Vagina (tissue), 2 donors: Measurements from ENCODE around the gene GABRB3.

ENCODE experiments used
- POLR2A ChIP-seq, 2 donors: fragments of 450-650 bp; IDR thresholded peaks; one replicate each; pipeline ENCODE4 v1.6.1; 2017; ENCODE audit warnings: antibody characterized with exemption in 2 of 2, mild to moderate bottlenecking in 2 of 2, moderate library complexity in 2 of 2
- TF ChIP-seq, protein P1 (sequence below), 3 experiments: fragments of 450-650 bp in 2 of 3; fragments of 200-600 bp in 1 of 3; sonication (generic) in 1 of 3; IDR thresholded peaks; one replicate each; pipeline ENCODE4 v1.5.1; 2017 to 2019; ENCODE audit warnings: antibody characterized with exemption in 3 of 3, mild to moderate bottlenecking in 2 of 3, moderate library complexity in 2 of 3

DNA sequence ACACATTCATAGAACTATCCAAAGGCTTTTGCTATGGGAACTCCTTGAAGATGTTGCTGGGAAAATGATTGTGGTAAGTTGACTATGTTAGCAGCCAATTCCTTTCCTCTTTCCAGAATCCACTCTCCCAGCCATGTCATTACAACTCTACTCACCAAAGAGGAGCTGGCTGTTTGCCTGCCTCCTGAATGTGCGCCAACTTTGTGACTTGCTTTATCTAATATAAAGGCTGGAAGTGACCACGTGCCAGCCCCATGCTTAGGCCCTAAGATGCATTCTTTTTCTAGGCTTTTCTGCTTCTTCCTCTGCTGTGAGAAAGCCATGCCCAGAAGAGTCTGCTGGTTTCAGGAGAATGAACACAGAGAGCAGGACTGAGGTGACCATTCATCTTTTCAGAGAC lies 182.2 kb downstream of the GABRB3 start:
- TF ChIP-seq, protein P1, sequence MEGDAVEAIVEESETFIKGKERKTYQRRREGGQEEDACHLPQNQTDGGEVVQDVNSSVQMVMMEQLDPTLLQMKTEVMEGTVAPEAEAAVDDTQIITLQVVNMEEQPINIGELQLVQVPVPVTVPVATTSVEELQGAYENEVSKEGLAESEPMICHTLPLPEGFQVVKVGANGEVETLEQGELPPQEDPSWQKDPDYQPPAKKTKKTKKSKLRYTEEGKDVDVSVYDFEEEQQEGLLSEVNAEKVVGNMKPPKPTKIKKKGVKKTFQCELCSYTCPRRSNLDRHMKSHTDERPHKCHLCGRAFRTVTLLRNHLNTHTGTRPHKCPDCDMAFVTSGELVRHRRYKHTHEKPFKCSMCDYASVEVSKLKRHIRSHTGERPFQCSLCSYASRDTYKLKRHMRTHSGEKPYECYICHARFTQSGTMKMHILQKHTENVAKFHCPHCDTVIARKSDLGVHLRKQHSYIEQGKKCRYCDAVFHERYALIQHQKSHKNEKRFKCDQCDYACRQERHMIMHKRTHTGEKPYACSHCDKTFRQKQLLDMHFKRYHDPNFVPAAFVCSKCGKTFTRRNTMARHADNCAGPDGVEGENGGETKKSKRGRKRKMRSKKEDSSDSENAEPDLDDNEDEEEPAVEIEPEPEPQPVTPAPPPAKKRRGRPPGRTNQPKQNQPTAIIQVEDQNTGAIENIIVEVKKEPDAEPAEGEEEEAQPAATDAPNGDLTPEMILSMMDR (IDR thresholded peaks at IDR 0.05): no peak
- TF ChIP-seq POLR2A (IDR thresholded peaks at IDR 0.05): no peak
